Activated naive CD8-positive, alpha-beta T cell (primary cell): Measurements from ENCODE around the gene IGSF3.
"Not testable (repeated sequence)": the region's sequence is repeated elsewhere in the genome, so short reads cannot be mapped to it uniquely, and the experiment has no call there.

Experiments
- H3K27ac Mint-ChIP-seq: one replicate; pipeline ENCODE4 v1.8.0; 2021; ENCODE audit warnings: mixed read lengths
- H3K27me3 Mint-ChIP-seq: one replicate; pipeline ENCODE4 v1.8.0; 2021; ENCODE audit warnings: mixed read lengths
- H3K36me3 Mint-ChIP-seq: one replicate; pipeline ENCODE4 v1.8.0; 2021; ENCODE audit warnings: mixed read lengths
- H3K4me1 Mint-ChIP-seq: one replicate; pipeline ENCODE4 v1.8.0; 2021; ENCODE audit warnings: low read depth, mixed read lengths
- H3K4me3 Mint-ChIP-seq: one replicate; pipeline ENCODE4 v1.8.0; 2021; ENCODE audit warnings: mild to moderate bottlenecking, mixed read lengths
- H3K9me3 Mint-ChIP-seq: one replicate; pipeline ENCODE4 v1.8.0; 2021; ENCODE audit warnings: low read depth, mixed read lengths

Gene IGSF3

DNA sequence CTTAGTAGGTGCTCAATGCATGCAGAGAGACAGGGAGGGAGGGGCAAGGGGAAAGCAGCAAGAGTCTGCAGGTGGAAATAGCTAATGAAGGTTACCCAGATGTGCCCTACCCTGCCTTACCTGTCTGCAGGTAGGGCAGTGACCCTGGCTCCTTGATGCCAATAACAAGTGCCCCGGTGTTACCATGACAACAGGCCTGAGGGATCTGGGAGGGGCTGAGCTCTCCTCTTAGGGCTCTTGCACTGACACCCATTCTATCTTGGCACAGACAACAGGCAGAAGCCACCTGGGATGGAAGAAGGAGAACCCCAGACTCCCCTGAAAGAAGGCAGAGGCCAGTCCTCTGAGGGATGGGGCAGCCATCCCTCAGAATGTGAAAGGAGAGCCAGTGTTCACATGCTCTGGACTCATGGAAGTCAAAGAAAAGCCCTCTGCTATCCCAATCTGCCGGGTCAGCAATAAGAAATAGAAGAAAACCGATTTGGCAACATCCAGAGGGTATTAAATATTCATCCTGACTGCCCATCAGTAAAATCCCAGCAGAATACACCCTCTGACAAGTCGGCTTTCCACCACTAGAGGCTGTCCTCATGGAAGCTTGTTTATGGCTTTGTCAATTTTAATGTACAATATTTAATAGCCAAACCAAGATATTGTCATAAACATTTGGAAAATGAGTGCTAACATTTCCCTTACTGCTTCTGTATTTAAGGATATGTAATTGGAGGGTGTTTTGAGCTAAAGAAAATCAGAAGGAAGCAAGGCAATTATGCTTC is 72.3 kb downstream of the IGSF3 start:
- not testable (repeated sequence) for H3K4me1 Mint-ChIP-seq, H3K9me3 Mint-ChIP-seq, H3K4me3 Mint-ChIP-seq, H3K27me3 Mint-ChIP-seq, H3K27ac Mint-ChIP-seq, H3K36me3 Mint-ChIP-seq

DNA sequence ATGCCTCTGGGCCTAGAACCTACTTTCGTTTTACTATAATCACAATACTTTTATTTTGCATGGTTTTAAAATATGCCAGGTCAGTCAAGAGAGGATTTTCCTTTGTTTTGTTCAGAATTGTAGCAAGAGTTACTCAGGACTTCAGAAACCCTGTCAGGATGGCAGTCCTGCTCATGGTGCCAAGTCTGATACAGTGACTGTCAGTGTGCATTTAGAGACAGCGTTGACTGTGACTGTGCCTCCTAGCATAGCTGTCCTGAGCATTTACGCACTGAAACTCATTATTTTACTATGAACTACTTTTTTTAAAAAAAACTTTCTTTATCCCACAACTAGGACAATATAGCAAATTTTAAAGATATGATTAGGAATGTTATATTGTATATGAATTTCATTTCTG is 73.6 kb downstream of the IGSF3 start:
- not testable (repeated sequence) for H3K9me3 Mint-ChIP-seq, H3K4me1 Mint-ChIP-seq, H3K4me3 Mint-ChIP-seq, H3K27ac Mint-ChIP-seq, H3K27me3 Mint-ChIP-seq, H3K36me3 Mint-ChIP-seq

- not testable (repeated sequence) for H3K4me1 Mint-ChIP-seq, H3K9me3 Mint-ChIP-seq, H3K36me3 Mint-ChIP-seq, H3K27me3 Mint-ChIP-seq, H3K27ac Mint-ChIP-seq, H3K4me3 Mint-ChIP-seq
Observed at GRCh38 chr1:116593401-116593800, 74.1 kb downstream of the IGSF3 start.

GRCh38 chr1:116591951-116592605 is 75.5 kb downstream of the IGSF3 start:
- H3K9me3 Mint-ChIP-seq, H3K27ac Mint-ChIP-seq, H3K4me3 Mint-ChIP-seq, H3K27me3 Mint-ChIP-seq, H3K4me1 Mint-ChIP-seq, H3K36me3 Mint-ChIP-seq: not testable (repeated sequence)

DNA sequence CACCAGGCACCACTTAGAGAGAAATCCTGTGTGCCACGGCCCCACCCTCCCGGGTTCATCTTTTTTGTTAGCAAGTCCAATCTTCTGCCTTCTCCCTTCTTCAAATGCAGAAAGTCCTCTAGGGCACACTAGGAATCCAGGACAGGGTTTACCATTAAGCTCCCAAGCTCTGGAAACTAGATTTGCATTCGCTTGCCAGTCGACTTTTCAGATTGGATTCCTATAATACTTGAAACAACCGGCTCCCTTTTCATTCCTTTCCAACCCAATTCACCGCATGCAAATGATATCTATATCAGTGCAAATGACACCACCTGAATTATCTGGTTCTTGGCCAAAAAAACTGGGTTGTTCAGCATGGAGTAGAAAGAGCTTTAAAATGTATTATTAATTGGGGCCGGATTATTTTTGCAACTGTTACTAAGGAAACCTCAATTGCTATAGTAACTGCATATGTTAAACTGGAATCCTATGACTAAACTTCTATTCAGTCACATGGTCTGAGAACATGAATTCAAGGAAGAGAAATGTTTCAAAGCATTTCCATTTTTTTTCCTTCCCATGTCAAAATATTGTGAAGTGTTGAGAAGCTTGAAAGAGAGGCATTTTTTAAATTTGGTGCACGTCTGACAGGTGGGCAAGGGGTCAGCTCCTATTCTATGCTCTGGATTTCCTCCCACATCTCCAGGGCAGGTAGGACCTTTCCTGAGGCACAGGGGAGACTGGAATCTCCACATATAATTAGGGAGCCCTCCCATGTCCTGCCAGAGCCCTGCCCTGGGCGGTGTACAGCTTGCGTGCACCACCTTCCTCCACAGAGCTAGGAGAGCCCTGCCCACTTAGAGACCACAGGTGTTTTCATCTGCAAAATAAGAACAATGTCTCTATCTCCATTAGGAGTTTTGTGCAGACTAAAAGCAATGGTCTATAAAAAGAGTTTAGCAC is 76.3 kb downstream of the IGSF3 start:
- H3K27me3 Mint-ChIP-seq, H3K9me3 Mint-ChIP-seq, H3K36me3 Mint-ChIP-seq, H3K27ac Mint-ChIP-seq, H3K4me3 Mint-ChIP-seq, H3K4me1 Mint-ChIP-seq: not testable (repeated sequence)

DNA sequence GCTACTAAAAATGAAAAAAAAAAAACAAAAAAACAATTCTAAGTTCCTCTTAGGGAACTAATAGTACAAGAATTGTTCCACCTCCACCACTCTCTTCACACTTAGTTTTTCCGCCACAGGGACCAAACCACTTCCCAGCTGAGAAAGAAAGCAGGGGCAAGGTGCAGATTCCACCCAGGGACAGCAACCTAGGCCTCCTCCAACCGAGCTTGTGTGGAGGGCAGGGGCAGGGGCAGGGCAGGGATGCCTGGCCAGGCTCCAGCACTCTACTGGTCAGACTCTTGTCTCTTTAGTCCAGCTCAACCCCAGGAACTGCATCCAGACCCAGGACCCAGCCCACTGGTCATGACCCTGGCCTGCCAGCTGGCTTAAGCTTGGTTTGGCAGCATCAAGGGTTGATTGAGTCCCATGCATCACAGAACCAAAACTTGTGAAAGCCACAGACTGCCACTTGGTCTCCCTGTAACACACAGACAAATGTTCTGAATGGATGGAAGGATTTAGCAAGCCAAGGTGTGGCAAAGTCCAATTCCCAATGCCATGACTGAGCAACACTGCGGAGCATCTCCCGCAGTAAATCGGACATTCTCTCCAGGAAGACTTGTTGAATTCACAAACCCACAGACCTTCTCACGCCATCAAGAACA is 77.1 kb downstream of the IGSF3 start:
- H3K27me3 Mint-ChIP-seq, H3K27ac Mint-ChIP-seq, H3K36me3 Mint-ChIP-seq, H3K4me3 Mint-ChIP-seq, H3K4me1 Mint-ChIP-seq, H3K9me3 Mint-ChIP-seq: not testable (repeated sequence)

GRCh38 chr1:116589101-116589735 is 78.3 kb downstream of the IGSF3 start:
- H3K4me3 Mint-ChIP-seq, H3K4me1 Mint-ChIP-seq: not testable (repeated sequence)

GRCh38 chr1:116587501-116588227 is 79.9 kb downstream of the IGSF3 start:
- Mint-ChIP-seq H3K27me3 (no peaks in the 10 kb centered on the region), H3K36me3 (no peaks in the 10 kb centered on the region), H3K4me1 (no peaks in the 10 kb centered on the region), H3K4me3 (no peak overlapping the region), H3K27ac (no peak overlapping the region), H3K9me3 (no peaks in the 10 kb centered on the region)

More at GRCh38 chr1:116589101-116589735, 78.3 kb downstream of the IGSF3 start:
- not testable (repeated sequence) for H3K27me3 Mint-ChIP-seq, H3K9me3 Mint-ChIP-seq, H3K36me3 Mint-ChIP-seq, H3K27ac Mint-ChIP-seq

DNA sequence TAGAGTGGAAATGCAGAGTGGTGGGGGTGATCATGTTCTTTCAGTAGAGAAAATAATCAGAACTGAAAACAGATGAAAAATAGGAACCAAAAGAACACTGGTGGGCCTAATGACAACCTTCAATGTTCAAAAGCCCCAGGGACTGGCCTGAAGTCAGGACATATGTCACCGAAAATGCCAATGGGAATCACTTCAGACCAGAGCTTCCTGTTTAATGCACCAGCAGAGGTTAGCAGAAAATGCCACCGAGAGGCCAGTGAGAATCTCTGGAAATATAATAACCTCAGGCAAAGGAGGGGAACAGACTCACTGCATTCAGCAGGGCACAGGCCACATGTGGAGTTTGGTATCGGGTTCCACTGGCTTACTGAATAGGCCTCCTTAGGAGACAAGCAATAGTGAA is 80.8 kb downstream of the IGSF3 start:
- H3K9me3 Mint-ChIP-seq = no peaks in the 10 kb centered on the region
- H3K27me3 Mint-ChIP-seq = no peaks in the 10 kb centered on the region
- no peak overlapping the region for H3K27ac Mint-ChIP-seq
- H3K4me1 Mint-ChIP-seq = no peaks in the 10 kb centered on the region
- H3K36me3 Mint-ChIP-seq = no peaks in the 10 kb centered on the region
- no peak overlapping the region for H3K4me3 Mint-ChIP-seq

- no peaks in the 10 kb centered on the region for H3K27me3 Mint-ChIP-seq
- no peaks in the 10 kb centered on the region for H3K36me3 Mint-ChIP-seq
- no peak overlapping the region for H3K27ac Mint-ChIP-seq
- no peaks in the 10 kb centered on the region for H3K9me3 Mint-ChIP-seq
- H3K4me1 Mint-ChIP-seq = no peaks in the 10 kb centered on the region
- no peak overlapping the region for H3K4me3 Mint-ChIP-seq
Observed at GRCh38 chr1:116585886-116586285, 81.6 kb downstream of the IGSF3 start.

DNA sequence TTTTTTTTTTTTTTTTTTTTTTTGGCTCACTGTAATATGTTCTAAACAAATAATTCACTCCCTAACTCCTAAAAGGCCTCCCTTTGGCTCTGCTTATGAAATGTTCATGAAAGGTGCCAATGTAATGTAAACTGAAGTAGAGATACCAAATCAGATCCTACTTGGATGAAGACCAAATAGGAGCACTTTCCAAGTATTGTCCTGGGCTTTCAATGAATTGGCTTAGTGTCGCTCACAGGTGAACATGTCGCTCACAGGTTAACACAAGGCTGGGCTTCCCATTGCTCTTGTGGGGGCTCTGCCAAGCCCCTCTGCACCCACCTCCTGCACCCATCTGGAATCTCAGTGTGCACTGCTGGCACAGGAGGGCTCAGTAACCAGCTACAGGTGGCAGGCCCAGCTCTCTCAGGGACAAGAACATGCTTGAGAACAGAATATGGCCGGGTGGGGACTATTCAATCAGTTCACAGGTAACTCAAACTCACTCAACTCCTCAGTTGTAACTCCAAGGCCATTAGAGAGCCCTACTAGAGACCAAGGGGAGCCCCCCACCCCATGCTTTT is 86.1 kb downstream of the IGSF3 start:
- H3K36me3 Mint-ChIP-seq = no peaks in the 10 kb centered on the region
- no peak overlapping the region for H3K4me3 Mint-ChIP-seq
- H3K4me1 Mint-ChIP-seq = no peaks in the 10 kb centered on the region
- no peaks in the 10 kb centered on the region for H3K9me3 Mint-ChIP-seq
- H3K27me3 Mint-ChIP-seq = no peaks in the 10 kb centered on the region
- H3K27ac Mint-ChIP-seq = no peak overlapping the region

DNA sequence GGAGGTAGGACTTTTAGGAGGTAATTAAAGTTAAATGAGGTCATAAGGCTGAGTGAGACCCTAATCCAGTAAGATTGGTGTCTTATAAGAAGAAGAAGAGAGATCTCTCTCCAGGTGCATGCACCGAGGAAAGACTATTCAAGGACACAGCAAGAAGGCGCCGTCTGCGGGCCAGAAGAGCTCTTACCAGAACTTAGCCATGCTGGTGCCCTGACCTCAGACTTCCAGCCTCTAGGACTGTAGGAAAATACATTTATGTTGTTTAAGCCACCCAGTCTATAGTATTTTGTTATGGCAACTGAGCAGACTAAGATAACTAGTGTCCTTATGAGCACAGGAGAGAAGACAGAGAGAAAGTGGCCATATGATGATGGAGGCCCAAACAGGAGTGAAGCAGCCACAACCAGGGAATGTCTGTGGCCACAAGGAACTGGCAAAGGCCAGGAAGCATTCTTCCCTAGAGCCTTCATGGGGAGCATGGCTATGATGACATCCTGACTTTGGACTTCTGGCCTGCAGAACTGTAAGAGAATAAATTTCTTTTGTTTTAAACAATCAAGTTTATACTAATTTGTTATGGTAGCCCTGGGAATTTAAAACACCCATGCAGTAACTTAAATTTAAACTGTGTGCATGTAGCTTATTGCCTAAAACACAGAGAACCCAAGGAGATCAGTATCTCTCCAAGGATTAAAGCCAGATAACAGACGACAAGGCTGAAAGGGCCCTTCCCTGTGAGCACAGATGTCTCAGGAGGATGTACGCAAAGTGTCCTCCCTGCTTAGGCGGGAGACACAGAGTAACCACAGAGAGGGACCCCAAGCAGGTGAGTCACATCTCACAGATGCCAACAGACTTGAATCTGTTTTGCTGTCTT is 86.8 kb downstream of the IGSF3 start:
- H3K27me3 Mint-ChIP-seq = no peaks in the 10 kb centered on the region
- H3K9me3 Mint-ChIP-seq = no peaks in the 10 kb centered on the region
- H3K36me3 Mint-ChIP-seq = no peaks in the 10 kb centered on the region
- H3K27ac Mint-ChIP-seq = no peak overlapping the region
- no peak overlapping the region for H3K4me3 Mint-ChIP-seq
- no peaks in the 10 kb centered on the region for H3K4me1 Mint-ChIP-seq

DNA sequence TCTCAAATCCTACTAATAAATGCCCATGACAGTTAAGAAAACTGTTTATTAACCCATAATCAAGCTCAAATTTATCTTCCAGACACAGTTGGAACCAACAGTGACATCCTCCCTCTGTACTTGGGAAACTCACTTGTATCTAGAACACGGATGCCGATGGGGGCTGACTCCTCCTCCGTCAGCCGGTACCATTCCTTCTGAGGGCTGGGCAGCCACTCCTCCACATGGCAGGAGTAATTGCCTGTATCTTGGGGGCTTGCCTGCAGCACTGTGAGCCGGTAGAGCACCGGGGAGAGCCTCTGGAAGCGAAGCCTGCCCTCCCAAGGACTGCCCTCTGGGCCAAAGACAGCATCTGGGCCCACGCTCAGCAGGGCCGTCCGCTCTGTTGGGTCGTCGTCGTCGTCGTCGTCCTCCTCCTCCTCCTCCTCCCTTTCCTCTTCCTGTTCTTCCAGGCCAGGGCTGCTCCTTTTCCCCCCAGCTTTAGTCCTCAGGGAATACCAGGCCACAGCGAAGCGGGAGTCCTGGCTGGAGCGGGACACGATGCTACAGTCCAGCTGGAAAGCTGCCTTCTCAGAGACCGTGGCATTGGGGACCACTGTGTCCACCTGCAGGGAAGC is 88.2 kb downstream of the IGSF3 start:
- no peak overlapping the region for H3K4me3 Mint-ChIP-seq
- H3K4me1 Mint-ChIP-seq = peaks cover 3% of the 10 kb centered on the region
- no peaks in the 10 kb centered on the region for H3K9me3 Mint-ChIP-seq
- no peaks in the 10 kb centered on the region for H3K27me3 Mint-ChIP-seq
- no peak overlapping the region for H3K27ac Mint-ChIP-seq
- H3K36me3 Mint-ChIP-seq = no peaks in the 10 kb centered on the region
